ENCODE data around the gene ERBB4.

DNA sequence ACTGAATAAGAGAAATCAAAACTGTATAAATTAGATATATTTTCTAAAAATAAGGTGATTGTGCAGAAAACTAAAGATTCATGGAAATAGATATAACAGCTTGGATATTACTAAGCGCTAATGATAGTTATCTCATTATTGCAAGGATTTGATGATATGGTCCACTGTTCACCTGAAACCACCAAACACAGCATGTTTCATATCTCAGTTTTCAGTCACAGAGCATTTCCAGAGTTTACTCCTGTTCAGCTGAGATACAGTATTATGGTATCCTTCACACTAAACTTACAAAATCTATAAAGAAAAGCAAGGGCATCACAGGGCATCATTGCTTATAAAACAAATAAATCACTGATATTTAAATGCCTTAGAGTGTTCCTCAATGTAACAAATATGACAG is 591.6 kb downstream of the ERBB4 start:
- no peak for TF ChIP-seq GATA2 (IDR thresholded peaks at IDR 0.05; ENCODE audit: low read depth, low read length)
- TF ChIP-seq GATA3 (IDR thresholded peaks at IDR 0.05; ENCODE audit: low read depth, low read length), result no peak

All from SH-SY5Y (cell line).